Measurements from ENCODE around the gene RPRD1A. TPM values are rescaled to one million over a fixed set of nuclear protein-coding genes. Genes with fewer than 3 reads are reported as not detected.
A peak's percentile ranks its signal among the peaks of the same experiment; 100 is the strongest.
"Not testable (repeated sequence)": the region's sequence is repeated elsewhere in the genome, so short reads cannot be mapped to it uniquely, and the experiment has no call there.

RPRD1A gene
- polyA plus RNA-seq, 1 of the 3 experiments (the other 2 are of a cell fraction) = 28.9 TPM

DNA sequence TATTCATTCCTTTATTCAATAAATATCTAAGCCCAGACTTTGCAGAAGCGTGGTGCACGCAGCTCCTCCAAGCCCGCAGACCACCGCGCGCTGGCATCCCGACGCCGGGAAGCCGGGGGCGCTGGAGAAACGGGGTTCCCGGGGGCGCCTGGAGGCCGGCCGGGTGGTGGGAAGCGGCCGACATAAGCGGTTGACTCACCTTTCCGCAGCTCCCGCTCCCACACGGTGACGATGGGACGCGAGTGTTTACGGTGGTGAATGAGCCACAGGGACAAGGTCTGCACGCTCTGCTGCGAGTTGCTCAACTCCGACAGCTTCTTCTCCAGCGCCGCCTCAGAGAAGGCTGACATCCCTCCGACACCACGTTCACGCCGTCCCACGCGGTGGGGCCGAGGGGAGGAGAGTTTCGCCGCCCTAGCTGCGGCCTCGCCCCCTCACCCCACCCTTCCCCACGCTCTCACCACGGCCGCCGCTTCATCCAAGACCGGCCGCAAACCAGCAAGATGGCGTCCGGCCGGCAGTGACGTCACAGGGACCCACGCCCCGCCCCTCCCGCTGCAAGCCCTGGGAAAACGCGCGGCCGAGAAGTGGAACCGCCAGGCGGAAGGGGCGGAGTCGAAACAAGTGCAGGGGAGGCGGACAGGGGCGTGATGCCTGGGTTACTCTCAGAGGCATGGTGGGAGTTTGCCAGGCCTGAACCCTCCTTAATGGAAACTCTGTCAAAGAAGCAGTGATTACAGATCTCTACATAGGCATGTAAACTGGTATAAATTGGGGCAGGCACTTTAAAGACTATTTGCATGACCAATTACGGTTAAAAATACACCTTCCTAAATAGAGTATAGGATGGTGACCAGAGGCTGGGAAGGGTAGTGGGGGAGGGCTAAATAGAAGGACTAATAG, at the start of gene RPRD1A (continued):
- TF ChIP-seq CHD2 (IDR thresholded peaks at IDR 0.05; ENCODE audit: low read length, partially characterized antibody) = peak; percentile 83
- TF ChIP-seq ELF1 (IDR thresholded peaks at IDR 0.05) = no peak
- peak; percentile 94 for TF ChIP-seq YY1 (IDR thresholded peaks at IDR 0.05; ENCODE audit: low read depth)
- no peak for TF ChIP-seq NRF1 (IDR thresholded peaks at IDR 0.05; ENCODE audit: low read depth, low read length)
- TF ChIP-seq, protein P1, sequence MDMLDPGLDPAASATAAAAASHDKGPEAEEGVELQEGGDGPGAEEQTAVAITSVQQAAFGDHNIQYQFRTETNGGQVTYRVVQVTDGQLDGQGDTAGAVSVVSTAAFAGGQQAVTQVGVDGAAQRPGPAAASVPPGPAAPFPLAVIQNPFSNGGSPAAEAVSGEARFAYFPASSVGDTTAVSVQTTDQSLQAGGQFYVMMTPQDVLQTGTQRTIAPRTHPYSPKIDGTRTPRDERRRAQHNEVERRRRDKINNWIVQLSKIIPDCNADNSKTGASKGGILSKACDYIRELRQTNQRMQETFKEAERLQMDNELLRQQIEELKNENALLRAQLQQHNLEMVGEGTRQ (IDR thresholded peaks at IDR 0.05; ENCODE audit: borderline replicate concordance, low read depth, low read length) = no peak

DNA sequence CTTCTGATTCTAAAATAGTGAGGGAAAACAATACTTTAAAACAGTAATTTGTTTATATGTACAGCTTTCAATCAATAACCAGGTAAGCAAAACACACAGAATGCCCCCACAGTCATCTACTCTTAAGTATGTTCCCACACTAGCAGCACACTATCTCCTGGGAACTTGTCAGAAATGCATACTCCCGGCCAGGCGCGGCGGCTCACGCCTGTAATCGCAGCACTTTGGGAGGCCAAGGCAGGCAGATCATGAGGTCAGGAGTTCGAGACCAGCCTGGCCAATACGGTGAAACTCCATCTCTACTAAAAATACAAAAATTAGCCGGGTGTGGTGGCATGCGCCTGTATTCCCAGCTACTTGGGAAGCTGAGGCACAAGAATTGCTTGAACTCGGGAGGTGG, 49.4 kb upstream of the RPRD1A start:
- H3K4me1 ChIP-seq (ENCODE audit: control insufficient read depth in 1 of 2, insufficient read depth in 2 of 2, low read depth in 1 of 2, low read length in 1 of 2); H3K9me3 ChIP-seq; H4K20me1 ChIP-seq (ENCODE audit: insufficient read depth); DNase-seq; H3K4me2 ChIP-seq; H3K9ac ChIP-seq; H3K27me3 ChIP-seq (ENCODE audit: insufficient read depth); H3F3A ChIP-seq (replicated peaks; ENCODE audit: insufficient read depth); H2AFZ ChIP-seq (ENCODE audit: low read depth); CTCF ChIA-PET; H3K27ac ChIP-seq (ENCODE audit: low read depth in 2 of 2, low read length in 1 of 2); H3K4me3 ChIP-seq (ENCODE audit: low read depth in 2 of 2, low read length in 1 of 2); H3K9me2 ChIP-seq; H3K79me2 ChIP-seq (ENCODE audit: insufficient read depth): not testable (repeated sequence)
- H3K36me3 ChIP-seq (replicated peaks in 1 of 2; ENCODE audit: control insufficient read depth in 1 of 2, insufficient read depth in 2 of 2, low read length in 1 of 2) = peaks cover 77 to 82% of the 10 kb centered on the region in 2 experiments
- 96% methylated on average over 10 of the region's 11 CpGs for WGBS (ENCODE audit: low lambda C conversion rate)
- POLR2A ChIA-PET = interaction anchor here (0.6 kb wide), 1 partner anchor 816 kb away, joined by 3 read pairs; no protein-coding TSS in a partner anchor

DNA sequence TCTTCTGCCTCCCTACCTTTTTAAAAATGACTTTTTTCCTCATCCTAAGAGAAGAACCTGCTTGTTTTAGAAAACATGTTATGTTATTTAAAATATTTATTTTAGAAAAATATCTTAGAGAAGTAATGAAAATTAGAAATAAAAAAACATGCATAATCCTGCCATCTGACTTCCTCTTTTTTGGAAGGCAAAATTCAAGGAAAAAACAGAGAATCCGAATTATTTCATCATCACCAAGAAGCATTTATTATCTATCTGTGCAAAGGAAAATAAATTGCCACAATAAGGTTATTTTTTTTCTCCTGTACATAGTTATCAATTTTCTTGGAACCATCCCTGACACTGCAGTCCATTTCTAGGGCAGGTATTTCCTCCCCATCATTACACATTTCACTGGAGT, 47.4 kb upstream of the RPRD1A start:
- H3K4me1 ChIP-seq (ENCODE audit: control insufficient read depth in 1 of 2, insufficient read depth in 2 of 2, low read depth in 1 of 2, low read length in 1 of 2) = no peaks in the 10 kb centered on the region
- H3K4me2 ChIP-seq = no peak overlapping the region
- ChIA-PET POLR2A (no interaction called here), CTCF (no interaction called here)
- 77% methylated on average over 1 of the region's 1 CpG for WGBS (ENCODE audit: low lambda C conversion rate)
- H3K27me3 ChIP-seq (ENCODE audit: insufficient read depth) = no peaks in the 10 kb centered on the region
- DNase-seq = no peak
- H3K9ac ChIP-seq = no peak overlapping the region
- H3K9me2 ChIP-seq = no peaks in the 10 kb centered on the region
- peaks cover 77 to 80% of the 10 kb centered on the region in 2 experiments for H3K36me3 ChIP-seq (replicated peaks in 1 of 2; ENCODE audit: control insufficient read depth in 1 of 2, insufficient read depth in 2 of 2, low read length in 1 of 2)
- H3F3A ChIP-seq (replicated peaks; ENCODE audit: insufficient read depth) = no peaks in the 10 kb centered on the region
- H3K4me3 ChIP-seq (ENCODE audit: low read depth in 2 of 2, low read length in 1 of 2) = no peak overlapping the region
- H3K27ac ChIP-seq (ENCODE audit: low read depth in 2 of 2, low read length in 1 of 2) = no peak overlapping the region
- no peaks in the 10 kb centered on the region for H3K9me3 ChIP-seq
- no peaks in the 10 kb centered on the region for H3K79me2 ChIP-seq (ENCODE audit: insufficient read depth)
- no peaks in the 10 kb centered on the region for H4K20me1 ChIP-seq (ENCODE audit: insufficient read depth)
- H2AFZ ChIP-seq (ENCODE audit: low read depth) = no peak overlapping the region
- TF ChIP-seq, protein P1 (IDR thresholded peaks at IDR 0.05; ENCODE audit: borderline replicate concordance, low read depth, low read length) = no peak
- TF ChIP-seq POLR2AphosphoS5 (IDR thresholded peaks at IDR 0.05; ENCODE audit: low read depth, low read length) = no peak
- TF ChIP-seq MXI1 (IDR thresholded peaks at IDR 0.05; ENCODE audit: low read depth, low read length) = no peak
- no peak for TF ChIP-seq NFIC (IDR thresholded peaks at IDR 0.05; ENCODE audit: borderline replicate concordance)
- TF ChIP-seq TEAD4 (IDR thresholded peaks at IDR 0.05; ENCODE audit: borderline replicate concordance, insufficient read depth) = no peak
- no peak for TF ChIP-seq RAD21 (IDR thresholded peaks at IDR 0.05; ENCODE audit: low read length)
- TF ChIP-seq RCOR1 (IDR thresholded peaks at IDR 0.05; ENCODE audit: low read length) = no peak
- TF ChIP-seq, protein P2, sequence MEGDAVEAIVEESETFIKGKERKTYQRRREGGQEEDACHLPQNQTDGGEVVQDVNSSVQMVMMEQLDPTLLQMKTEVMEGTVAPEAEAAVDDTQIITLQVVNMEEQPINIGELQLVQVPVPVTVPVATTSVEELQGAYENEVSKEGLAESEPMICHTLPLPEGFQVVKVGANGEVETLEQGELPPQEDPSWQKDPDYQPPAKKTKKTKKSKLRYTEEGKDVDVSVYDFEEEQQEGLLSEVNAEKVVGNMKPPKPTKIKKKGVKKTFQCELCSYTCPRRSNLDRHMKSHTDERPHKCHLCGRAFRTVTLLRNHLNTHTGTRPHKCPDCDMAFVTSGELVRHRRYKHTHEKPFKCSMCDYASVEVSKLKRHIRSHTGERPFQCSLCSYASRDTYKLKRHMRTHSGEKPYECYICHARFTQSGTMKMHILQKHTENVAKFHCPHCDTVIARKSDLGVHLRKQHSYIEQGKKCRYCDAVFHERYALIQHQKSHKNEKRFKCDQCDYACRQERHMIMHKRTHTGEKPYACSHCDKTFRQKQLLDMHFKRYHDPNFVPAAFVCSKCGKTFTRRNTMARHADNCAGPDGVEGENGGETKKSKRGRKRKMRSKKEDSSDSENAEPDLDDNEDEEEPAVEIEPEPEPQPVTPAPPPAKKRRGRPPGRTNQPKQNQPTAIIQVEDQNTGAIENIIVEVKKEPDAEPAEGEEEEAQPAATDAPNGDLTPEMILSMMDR (IDR thresholded peaks at IDR 0.05) = no peak
- TF ChIP-seq YY1 (IDR thresholded peaks at IDR 0.05; ENCODE audit: low read depth) = no peak
- no peak for TF ChIP-seq RXRA (IDR thresholded peaks at IDR 0.05; ENCODE audit: borderline replicate concordance, low read depth)
- TF ChIP-seq SMC3 (IDR thresholded peaks at IDR 0.05; ENCODE audit: low read depth, low read length) = no peak
- TF ChIP-seq RFX5 (IDR thresholded peaks at IDR 0.05; ENCODE audit: low read length) = no peak
- TF ChIP-seq, protein P3, sequence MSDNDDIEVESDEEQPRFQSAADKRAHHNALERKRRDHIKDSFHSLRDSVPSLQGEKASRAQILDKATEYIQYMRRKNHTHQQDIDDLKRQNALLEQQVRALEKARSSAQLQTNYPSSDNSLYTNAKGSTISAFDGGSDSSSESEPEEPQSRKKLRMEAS (IDR thresholded peaks at IDR 0.05; ENCODE audit: low read depth) = no peak
- TF ChIP-seq FOXM1 (IDR thresholded peaks at IDR 0.05; ENCODE audit: low read depth) = no peak
- TF ChIP-seq, protein P4, sequence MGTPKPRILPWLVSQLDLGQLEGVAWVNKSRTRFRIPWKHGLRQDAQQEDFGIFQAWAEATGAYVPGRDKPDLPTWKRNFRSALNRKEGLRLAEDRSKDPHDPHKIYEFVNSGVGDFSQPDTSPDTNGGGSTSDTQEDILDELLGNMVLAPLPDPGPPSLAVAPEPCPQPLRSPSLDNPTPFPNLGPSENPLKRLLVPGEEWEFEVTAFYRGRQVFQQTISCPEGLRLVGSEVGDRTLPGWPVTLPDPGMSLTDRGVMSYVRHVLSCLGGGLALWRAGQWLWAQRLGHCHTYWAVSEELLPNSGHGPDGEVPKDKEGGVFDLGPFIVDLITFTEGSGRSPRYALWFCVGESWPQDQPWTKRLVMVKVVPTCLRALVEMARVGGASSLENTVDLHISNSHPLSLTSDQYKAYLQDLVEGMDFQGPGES (IDR thresholded peaks at IDR 0.05; ENCODE audit: low read depth, low read length) = no peak
- TF ChIP-seq, protein P5, sequence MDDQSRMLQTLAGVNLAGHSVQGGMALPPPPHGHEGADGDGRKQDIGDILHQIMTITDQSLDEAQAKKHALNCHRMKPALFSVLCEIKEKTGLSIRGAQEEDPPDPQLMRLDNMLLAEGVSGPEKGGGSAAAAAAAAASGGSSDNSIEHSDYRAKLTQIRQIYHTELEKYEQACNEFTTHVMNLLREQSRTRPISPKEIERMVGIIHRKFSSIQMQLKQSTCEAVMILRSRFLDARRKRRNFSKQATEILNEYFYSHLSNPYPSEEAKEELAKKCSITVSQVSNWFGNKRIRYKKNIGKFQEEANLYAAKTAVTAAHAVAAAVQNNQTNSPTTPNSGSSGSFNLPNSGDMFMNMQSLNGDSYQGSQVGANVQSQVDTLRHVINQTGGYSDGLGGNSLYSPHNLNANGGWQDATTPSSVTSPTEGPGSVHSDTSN (IDR thresholded peaks at IDR 0.05) = no peak
- TF ChIP-seq NRF1 (IDR thresholded peaks at IDR 0.05; ENCODE audit: low read depth, low read length) = no peak

All from SK-N-SH (cell line).